ENCODE measurements around the gene URGCP.
"Not testable (repeated sequence)": the region's sequence is repeated elsewhere in the genome, so short reads cannot be mapped to it uniquely, and the experiment has no call there.

URGCP gene

DNA sequence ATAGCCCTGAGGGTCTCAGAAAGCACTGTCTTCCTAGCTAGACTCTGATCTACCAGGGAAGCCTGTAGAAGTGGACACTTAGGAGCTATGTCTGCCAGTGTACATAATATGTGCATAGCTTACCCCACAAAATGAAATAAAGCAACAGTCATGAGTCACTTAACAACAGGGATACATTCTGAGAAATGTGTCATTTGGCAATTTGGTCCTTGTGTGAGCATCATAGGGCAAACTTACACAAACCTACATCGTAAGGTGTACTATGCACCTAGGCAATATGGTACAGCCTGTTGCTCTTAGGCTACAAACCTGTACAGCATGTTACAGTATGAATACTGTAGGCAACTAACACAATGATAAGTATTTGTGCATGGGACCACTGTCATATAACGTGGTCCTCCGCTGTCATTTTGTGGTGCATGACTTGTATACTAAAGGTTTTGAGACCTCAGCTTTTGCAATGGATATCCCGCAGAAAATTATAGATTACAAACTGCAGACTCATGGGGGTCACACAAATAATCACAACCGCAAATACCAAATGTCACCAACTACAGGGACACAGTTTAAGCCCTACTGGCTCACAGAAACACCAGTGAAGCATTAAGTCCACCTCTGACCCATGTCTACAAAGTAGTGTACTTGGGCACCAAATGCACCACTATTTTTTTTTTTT lies 1.7 kb downstream of the URGCP start:
- no peak overlapping the region for H3K4ac ChIP-seq (ENCODE audit: low read depth in 1 of 2, low read length in 2 of 2)
- 95% methylated on average over 5 of the region's 5 CpGs for WGBS
- H3K14ac ChIP-seq (ENCODE audit: low read length in 2 of 2): no peak overlapping the region
- H2BK12ac ChIP-seq (ENCODE audit: low read length in 2 of 2): peak overlapping the region in 1 of 2 experiments; percentile 53
- H3K4me3 ChIP-seq (ENCODE audit: insufficient read depth in 1 of 2, low read depth in 1 of 2, low read length in 2 of 2): peak overlapping the region in 1 of 2 experiments; percentile 89
- no peak overlapping the region for H3K27ac ChIP-seq (ENCODE audit: low read length, poor library complexity, severe bottlenecking)
- H3K36me3 ChIP-seq (ENCODE audit: control insufficient read depth in 1 of 2, insufficient read depth in 2 of 2, low read depth in 1 of 2, low read length in 2 of 2): peaks cover 9 to 10% of the 10 kb centered on the region in 2 experiments
- no peak overlapping the region for H2BK120ac ChIP-seq (ENCODE audit: low read depth, low read length)
- H2AFZ ChIP-seq (ENCODE audit: low read depth, low read length): no peak overlapping the region
- H2BK15ac ChIP-seq (ENCODE audit: low read depth, poor library complexity, severe bottlenecking): no peak overlapping the region
- no peaks in the 10 kb centered on the region for H3K9me3 ChIP-seq (ENCODE audit: control insufficient read depth, low read length)
- H3K23ac ChIP-seq (ENCODE audit: low read length in 2 of 2): no peak overlapping the region
- peak; percentile 47 for DNase-seq
- H3K18ac ChIP-seq (ENCODE audit: low read depth in 1 of 2, low read length in 2 of 2): no peak overlapping the region
- no peak overlapping the region for H4K91ac ChIP-seq (ENCODE audit: low read length)
- peak overlapping the region; percentile 83 for H3K4me2 ChIP-seq (ENCODE audit: low read length, poor library complexity, severe bottlenecking)
- peaks cover 25% of the 10 kb centered on the region for H3K79me1 ChIP-seq (replicated peaks; ENCODE audit: low read length, poor library complexity, severe bottlenecking)
- H3K27me3 ChIP-seq (ENCODE audit: control insufficient read depth in 1 of 2, insufficient read depth in 1 of 2, low read length in 2 of 2): no peaks in the 10 kb centered on the region
- no peak overlapping the region for H4K8ac ChIP-seq (ENCODE audit: low read length)
- peaks cover 12% of the 10 kb centered on the region for H3K4me1 ChIP-seq (ENCODE audit: control insufficient read depth, insufficient read depth, low read depth, low read length)
- H3K9ac ChIP-seq (ENCODE audit: low read length): peak overlapping the region; percentile 94
- H2AK5ac ChIP-seq (ENCODE audit: low read length, severe bottlenecking): no peak overlapping the region
- H2BK5ac ChIP-seq (ENCODE audit: low read depth, low read length, poor library complexity, severe bottlenecking): no peak overlapping the region

DNA sequence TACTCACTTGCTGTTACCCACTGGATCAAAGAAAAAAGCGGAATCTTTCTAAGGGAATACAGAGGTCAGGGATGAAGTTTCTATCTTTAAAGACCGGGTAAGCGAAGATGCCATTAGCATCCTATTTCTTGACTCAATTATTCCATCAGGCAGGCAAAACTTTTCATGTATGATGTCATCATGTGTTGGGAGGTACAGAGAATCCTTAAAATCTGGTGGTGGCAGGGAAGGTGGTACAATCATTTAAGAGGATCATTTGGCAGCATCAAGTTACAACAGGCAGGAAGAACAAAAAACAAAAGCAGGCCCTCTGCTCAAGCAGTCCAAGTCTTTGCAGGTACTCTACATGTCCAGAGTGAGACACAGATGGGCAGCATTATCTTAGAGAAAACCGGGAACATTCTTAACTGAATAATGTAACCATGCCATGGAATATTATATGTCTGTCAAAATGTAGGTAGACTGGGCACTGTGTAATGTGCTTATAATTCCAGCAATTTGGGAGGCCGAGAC lies 3.8 kb downstream of the URGCP start:
- peaks cover 26% of the 10 kb centered on the region for H3K79me1 ChIP-seq (replicated peaks; ENCODE audit: low read length, poor library complexity, severe bottlenecking)
- peaks cover 9 to 14% of the 10 kb centered on the region in 2 experiments for H3K36me3 ChIP-seq (ENCODE audit: control insufficient read depth in 1 of 2, insufficient read depth in 2 of 2, low read depth in 1 of 2, low read length in 2 of 2)
- no peak overlapping the region for H3K23ac ChIP-seq (ENCODE audit: low read length in 2 of 2)
- no peak overlapping the region for H2BK12ac ChIP-seq (ENCODE audit: low read length in 2 of 2)
- WGBS: 100% methylated on average over 2 of the region's 5 CpGs
- H2BK15ac ChIP-seq (ENCODE audit: low read depth, poor library complexity, severe bottlenecking): no peak overlapping the region
- H2BK5ac ChIP-seq (ENCODE audit: low read depth, low read length, poor library complexity, severe bottlenecking): no peak overlapping the region
- H3K4me1 ChIP-seq (ENCODE audit: control insufficient read depth, insufficient read depth, low read depth, low read length): peaks cover 12% of the 10 kb centered on the region
- no peak overlapping the region for H3K4me2 ChIP-seq (ENCODE audit: low read length, poor library complexity, severe bottlenecking)
- no peak overlapping the region for H4K91ac ChIP-seq (ENCODE audit: low read length)
- H3K18ac ChIP-seq (ENCODE audit: low read depth in 1 of 2, low read length in 2 of 2): no peak overlapping the region
- H3K9me3 ChIP-seq (ENCODE audit: control insufficient read depth, low read length): no peaks in the 10 kb centered on the region
- no peak overlapping the region for H3K4me3 ChIP-seq (ENCODE audit: insufficient read depth in 1 of 2, low read depth in 1 of 2, low read length in 2 of 2)
- no peak overlapping the region for H3K14ac ChIP-seq (ENCODE audit: low read length in 2 of 2)
- H3K4ac ChIP-seq (ENCODE audit: low read depth in 1 of 2, low read length in 2 of 2): no peak overlapping the region
- H3K27me3 ChIP-seq (ENCODE audit: control insufficient read depth in 1 of 2, insufficient read depth in 1 of 2, low read length in 2 of 2): no peaks in the 10 kb centered on the region
- no peak overlapping the region for H3K27ac ChIP-seq (ENCODE audit: low read length, poor library complexity, severe bottlenecking)
- H2AK5ac ChIP-seq (ENCODE audit: low read length, severe bottlenecking): no peak overlapping the region
- H2BK120ac ChIP-seq (ENCODE audit: low read depth, low read length): no peak overlapping the region
- H4K8ac ChIP-seq (ENCODE audit: low read length): no peak overlapping the region
- no peak for DNase-seq
- H3K9ac ChIP-seq (ENCODE audit: low read length): no peak overlapping the region
- no peak overlapping the region for H2AFZ ChIP-seq (ENCODE audit: low read depth, low read length)

DNA sequence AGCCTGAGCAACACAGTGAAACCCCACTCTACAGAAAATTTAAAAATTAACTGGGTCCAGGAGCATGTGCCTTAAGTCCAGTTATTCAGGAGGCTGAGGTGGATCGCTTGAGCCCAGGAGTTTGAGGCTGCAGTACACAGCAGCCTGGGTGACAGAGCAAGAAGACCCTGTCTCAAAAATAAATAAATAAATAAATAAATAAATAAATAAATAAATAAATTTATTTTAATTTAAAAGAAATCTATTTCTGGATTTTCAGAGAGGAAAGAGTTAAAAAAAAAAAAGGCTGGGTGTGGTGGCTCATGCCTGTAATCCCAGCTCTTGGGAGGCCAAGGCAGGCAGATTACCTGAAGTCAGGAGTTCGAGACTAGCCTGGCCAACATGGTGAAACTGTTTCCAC lies 7.8 kb downstream of the URGCP start:
- Histone ChIP-seq H3K79me1 (replicated peaks; ENCODE audit: low read length, poor library complexity, severe bottlenecking) (peaks cover 24% of the 10 kb centered on the region), H3K36me3 (ENCODE audit: control insufficient read depth in 1 of 2, insufficient read depth in 2 of 2, low read depth in 1 of 2, low read length in 2 of 2) (peaks cover 6 to 31% of the 10 kb centered on the region in 2 experiments)
- H3K9me3 ChIP-seq (ENCODE audit: control insufficient read depth, low read length); H3K4me3 ChIP-seq (ENCODE audit: insufficient read depth in 1 of 2, low read depth in 1 of 2, low read length in 2 of 2); H3K4me1 ChIP-seq (ENCODE audit: control insufficient read depth, insufficient read depth, low read depth, low read length); H2BK5ac ChIP-seq (ENCODE audit: low read depth, low read length, poor library complexity, severe bottlenecking); H3K9ac ChIP-seq (ENCODE audit: low read length); H2AK5ac ChIP-seq (ENCODE audit: low read length, severe bottlenecking); H2BK12ac ChIP-seq (ENCODE audit: low read length in 2 of 2); H2BK120ac ChIP-seq (ENCODE audit: low read depth, low read length); H2AFZ ChIP-seq (ENCODE audit: low read depth, low read length); H2BK15ac ChIP-seq (ENCODE audit: low read depth, poor library complexity, severe bottlenecking); H4K8ac ChIP-seq (ENCODE audit: low read length); H3K14ac ChIP-seq (ENCODE audit: low read length in 2 of 2); DNase-seq; H3K23ac ChIP-seq (ENCODE audit: low read length in 2 of 2); H3K27ac ChIP-seq (ENCODE audit: low read length, poor library complexity, severe bottlenecking); H4K91ac ChIP-seq (ENCODE audit: low read length); H3K4me2 ChIP-seq (ENCODE audit: low read length, poor library complexity, severe bottlenecking); H3K18ac ChIP-seq (ENCODE audit: low read depth in 1 of 2, low read length in 2 of 2); H3K4ac ChIP-seq (ENCODE audit: low read depth in 1 of 2, low read length in 2 of 2); H3K27me3 ChIP-seq (ENCODE audit: control insufficient read depth in 1 of 2, insufficient read depth in 1 of 2, low read length in 2 of 2): not testable (repeated sequence)
- 78% methylated on average over 1 of the region's 2 CpGs for WGBS

DNA sequence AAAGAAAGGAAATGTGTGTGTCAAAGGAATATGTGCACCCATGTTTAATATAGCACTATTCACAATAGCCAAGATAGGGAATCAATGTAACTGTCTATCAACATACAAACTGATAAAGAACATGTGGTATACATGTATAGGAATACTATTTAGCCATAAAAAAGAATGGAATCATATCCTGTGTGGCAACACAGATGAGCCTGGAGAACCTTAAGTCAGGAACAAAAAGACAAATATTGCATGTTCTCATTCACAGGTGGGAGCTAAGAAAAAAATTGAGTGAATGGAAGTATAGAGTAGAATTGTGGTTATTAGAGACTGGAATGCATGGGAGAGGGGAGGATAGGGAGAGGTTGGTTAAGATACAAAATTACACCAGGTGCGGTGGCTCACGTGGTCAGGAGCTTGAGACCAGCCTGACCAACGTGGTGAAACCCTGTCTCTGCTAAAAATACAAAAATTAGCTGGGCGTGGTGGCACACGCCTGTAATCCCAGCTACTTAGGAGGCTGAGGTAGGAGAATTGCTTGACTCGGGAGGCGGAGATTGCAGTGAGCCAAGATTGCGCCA lies 10.5 kb downstream of the URGCP start:
- H3K27ac ChIP-seq (ENCODE audit: low read length, poor library complexity, severe bottlenecking): no peak overlapping the region
- WGBS: 93% methylated on average over 7 of the region's 8 CpGs

More for the DNA sequence above, 10.5 kb downstream of the URGCP start:
- no peak overlapping the region for H2AFZ ChIP-seq (ENCODE audit: low read depth, low read length)
- H3K4ac ChIP-seq (ENCODE audit: low read depth in 1 of 2, low read length in 2 of 2): no peak overlapping the region
- no peak overlapping the region for H3K14ac ChIP-seq (ENCODE audit: low read length in 2 of 2)
- no peak overlapping the region for H3K23ac ChIP-seq (ENCODE audit: low read length in 2 of 2)
- H2BK12ac ChIP-seq (ENCODE audit: low read length in 2 of 2): no peak overlapping the region
- no peak overlapping the region for H2BK120ac ChIP-seq (ENCODE audit: low read depth, low read length)
- H4K8ac ChIP-seq (ENCODE audit: low read length): no peak overlapping the region
- no peak overlapping the region for H2BK5ac ChIP-seq (ENCODE audit: low read depth, low read length, poor library complexity, severe bottlenecking)
- no peak overlapping the region for H3K4me3 ChIP-seq (ENCODE audit: insufficient read depth in 1 of 2, low read depth in 1 of 2, low read length in 2 of 2)
- peaks cover 0 to 23% of the 10 kb centered on the region in 2 experiments for H3K36me3 ChIP-seq (ENCODE audit: control insufficient read depth in 1 of 2, insufficient read depth in 2 of 2, low read depth in 1 of 2, low read length in 2 of 2)
- H3K79me1 ChIP-seq (replicated peaks; ENCODE audit: low read length, poor library complexity, severe bottlenecking): peaks cover 24% of the 10 kb centered on the region
- no peak overlapping the region for H3K9ac ChIP-seq (ENCODE audit: low read length)
- H3K18ac ChIP-seq (ENCODE audit: low read depth in 1 of 2, low read length in 2 of 2): no peak overlapping the region
- no peak overlapping the region for H2BK15ac ChIP-seq (ENCODE audit: low read depth, poor library complexity, severe bottlenecking)
- no peak for DNase-seq
- H2AK5ac ChIP-seq (ENCODE audit: low read length, severe bottlenecking): no peak overlapping the region
- no peaks in the 10 kb centered on the region for H3K9me3 ChIP-seq (ENCODE audit: control insufficient read depth, low read length)
- H3K4me2 ChIP-seq (ENCODE audit: low read length, poor library complexity, severe bottlenecking): no peak overlapping the region
- no peaks in the 10 kb centered on the region for H3K27me3 ChIP-seq (ENCODE audit: control insufficient read depth in 1 of 2, insufficient read depth in 1 of 2, low read length in 2 of 2)
- H4K91ac ChIP-seq (ENCODE audit: low read length): no peak overlapping the region
- H3K4me1 ChIP-seq (ENCODE audit: control insufficient read depth, insufficient read depth, low read depth, low read length): peaks cover 1% of the 10 kb centered on the region

All from mesenchymal stem cell (in vitro differentiated cells and primary cell).